ENCODE results near the gene PARVB. TPM values are rescaled to one million over a fixed set of nuclear protein-coding genes. Genes with fewer than 3 reads are reported as not detected.

PARVB gene
- total RNA-seq, 1 donor from 2014 or later: 94.6 TPM

GRCh38 chr22:44025171-44026065, 1.3 kb downstream of the PARVB start:
- no peak overlapping the region for H3K4me3 ChIP-seq (ENCODE audit: low read depth, low read length)
- H3K27me3 ChIP-seq (ENCODE audit: control insufficient read depth, insufficient read depth, low read length): no peaks in the 10 kb centered on the region
- no peaks in the 10 kb centered on the region for H3K36me3 ChIP-seq (ENCODE audit: control insufficient read depth, insufficient read depth, low read length)
- DNase-seq (ENCODE audit: low read depth): no peak
- no peak for TF ChIP-seq CTCF (IDR thresholded peaks at IDR 0.05; ENCODE audit: insufficient read depth, low read length, poor library complexity, severe bottlenecking)

- Histone ChIP-seq H3K4me3 (ENCODE audit: low read depth, low read length) (no peak overlapping the region), H3K27me3 (ENCODE audit: control insufficient read depth, insufficient read depth, low read length) (no peaks in the 10 kb centered on the region), H3K36me3 (ENCODE audit: control insufficient read depth, insufficient read depth, low read length) (no peaks in the 10 kb centered on the region)
- no peak for DNase-seq (ENCODE audit: low read depth)
- TF ChIP-seq CTCF (IDR thresholded peaks at IDR 0.05; ENCODE audit: insufficient read depth, low read length, poor library complexity, severe bottlenecking): no peak
Observed at GRCh38 chr22:44026066-44026629, 2.0 kb downstream of the PARVB start.

- H3K4me3 ChIP-seq (ENCODE audit: low read depth, low read length): no peak overlapping the region
- no peak for DNase-seq (ENCODE audit: low read depth)
- no peak for TF ChIP-seq CTCF (IDR thresholded peaks at IDR 0.05; ENCODE audit: insufficient read depth, low read length, poor library complexity, severe bottlenecking)
- no peaks in the 10 kb centered on the region for H3K27me3 ChIP-seq (ENCODE audit: control insufficient read depth, insufficient read depth, low read length)
- no peaks in the 10 kb centered on the region for H3K36me3 ChIP-seq (ENCODE audit: control insufficient read depth, insufficient read depth, low read length)
Observed at GRCh38 chr22:44026630-44027511, 2.8 kb downstream of the PARVB start.

- Histone ChIP-seq H3K36me3 (ENCODE audit: control insufficient read depth, insufficient read depth, low read length) (no peaks in the 10 kb centered on the region), H3K27me3 (ENCODE audit: control insufficient read depth, insufficient read depth, low read length) (no peaks in the 10 kb centered on the region), H3K4me3 (ENCODE audit: low read depth, low read length) (no peak overlapping the region)
- TF ChIP-seq CTCF (IDR thresholded peaks at IDR 0.05; ENCODE audit: insufficient read depth, low read length, poor library complexity, severe bottlenecking): no peak
- DNase-seq (ENCODE audit: low read depth): no peak
Observed at GRCh38 chr22:44028091-44028490, 4.0 kb downstream of the PARVB start.

GRCh38 chr22:44029069-44029468, 5.0 kb downstream of the PARVB start:
- H3K4me3 ChIP-seq (ENCODE audit: low read depth, low read length): no peak overlapping the region
- H3K36me3 ChIP-seq (ENCODE audit: control insufficient read depth, insufficient read depth, low read length): no peaks in the 10 kb centered on the region
- H3K27me3 ChIP-seq (ENCODE audit: control insufficient read depth, insufficient read depth, low read length): no peaks in the 10 kb centered on the region
- no peak for DNase-seq (ENCODE audit: low read depth)
- no peak for TF ChIP-seq CTCF (IDR thresholded peaks at IDR 0.05; ENCODE audit: insufficient read depth, low read length, poor library complexity, severe bottlenecking)
